ELF-1 (cell line): Measurements from ENCODE around the gene PLA2R1.
A peak's percentile ranks its signal among the peaks of the same experiment; 100 is the strongest.

Source experiments
- DNase-seq: peaks from one replicate; pipeline ENCODE4 v3.0.0-alpha.2; 2016; ENCODE audit warnings: low read depth, low spot score

Gene PLA2R1

GRCh38 chr2:160033732-160034392 is 28.6 kb downstream of the PLA2R1 start:
- no peak for DNase-seq

GRCh38 chr2:160029270-160029628 is 33.2 kb downstream of the PLA2R1 start:
- DNase-seq: no peak

GRCh38 chr2:160028431-160029269 is 33.8 kb downstream of the PLA2R1 start:
- no peak for DNase-seq

GRCh38 chr2:160022162-160022561 is 40.3 kb downstream of the PLA2R1 start:
- no peak for DNase-seq

- DNase-seq: no peak
Measured at GRCh38 chr2:160019374-160020090, 42.9 kb downstream of the PLA2R1 start.

GRCh38 chr2:160015746-160016145 is 46.7 kb downstream of the PLA2R1 start:
- no peak for DNase-seq

GRCh38 chr2:160014227-160014626 is 48.2 kb downstream of the PLA2R1 start:
- DNase-seq: no peak

- DNase-seq: no peak
Measured at GRCh38 chr2:160010361-160011145, 51.9 kb downstream of the PLA2R1 start.

GRCh38 chr2:160007111-160007510 is 55.3 kb downstream of the PLA2R1 start:
- peak; percentile 80 for DNase-seq

GRCh38 chr2:160006475-160006874 is 55.9 kb downstream of the PLA2R1 start:
- no peak for DNase-seq

GRCh38 chr2:160005908-160006307 is 56.5 kb downstream of the PLA2R1 start:
- no peak for DNase-seq

GRCh38 chr2:160005476-160005875 is 56.9 kb downstream of the PLA2R1 start:
- no peak for DNase-seq

GRCh38 chr2:159998961-159999360 is 63.5 kb downstream of the PLA2R1 start:
- DNase-seq: no peak

GRCh38 chr2:159998243-159998642 is 64.2 kb downstream of the PLA2R1 start:
- no peak for DNase-seq

GRCh38 chr2:159996792-159997546 is 65.4 kb downstream of the PLA2R1 start:
- DNase-seq: no peak

- DNase-seq: no peak
Measured at GRCh38 chr2:159995038-159995437, 67.4 kb downstream of the PLA2R1 start.

- no peak for DNase-seq
Measured at GRCh38 chr2:159989249-159989648, 73.2 kb downstream of the PLA2R1 start.

- no peak for DNase-seq
Measured at GRCh38 chr2:159988412-159988970, 73.9 kb downstream of the PLA2R1 start.

- DNase-seq: no peak
Measured at GRCh38 chr2:159987181-159987580, 75.2 kb downstream of the PLA2R1 start.

GRCh38 chr2:159985656-159986055 is 76.8 kb downstream of the PLA2R1 start:
- DNase-seq: no peak

GRCh38 chr2:159984034-159984433 is 78.4 kb downstream of the PLA2R1 start:
- DNase-seq: no peak
